OCI-LY1 (cell line): ENCODE results near the gene SEZ6.

Experiments used
- EZH2 ChIP-seq: fragments of 200-600 bp; sonication (generic), shearing (Covaris generic); IDR thresholded peaks from 2 replicates; pipeline ENCODE4 v1.8.0; 2017; ENCODE audit warnings: borderline replicate concordance, mixed run types, mild to moderate bottlenecking, antibody characterized with exemption, low read length, moderate library complexity, mixed read lengths
- TF ChIP-seq, protein P1 (sequence below): fragments of 200-600 bp; sonication (generic), shearing (Covaris generic); IDR thresholded peaks from 2 replicates; pipeline ENCODE4 v1.5.1; 2017; ENCODE audit warnings: mild to moderate bottlenecking, antibody characterized with exemption, low read length, moderate library complexity, mixed read lengths

DNA sequence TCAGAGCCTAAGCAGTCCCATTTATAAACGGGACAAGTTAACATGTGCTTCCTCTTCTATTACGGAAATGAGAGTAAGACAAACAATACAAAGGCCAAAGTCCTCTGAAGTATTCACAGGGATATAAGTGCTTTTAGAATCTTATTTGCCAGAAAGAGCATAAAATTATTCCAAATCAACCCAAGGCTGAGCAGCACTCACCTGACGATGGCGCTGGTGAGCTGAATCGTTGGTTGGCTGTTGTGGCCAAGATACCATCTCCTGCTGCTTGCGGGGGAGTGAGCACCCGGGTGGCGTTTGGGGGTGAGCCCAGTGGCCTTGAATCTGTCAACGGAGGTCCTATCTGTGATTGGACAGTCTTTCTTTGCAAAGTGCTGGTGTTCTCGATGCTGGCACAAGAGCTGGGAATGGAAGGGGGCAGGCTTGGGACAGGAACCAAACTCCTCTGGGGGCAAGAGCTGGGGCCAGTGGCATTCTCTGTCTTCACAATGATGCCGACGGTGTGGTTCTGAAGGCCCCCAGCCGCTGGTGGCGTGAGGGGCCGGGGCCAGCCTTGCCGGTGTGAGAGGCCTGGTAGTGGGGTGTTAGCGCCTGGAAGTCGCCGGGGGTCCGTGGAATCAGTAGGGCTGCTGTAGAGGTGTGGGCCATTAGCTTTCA, 93.4 kb downstream of the SEZ6 start:
- TF ChIP-seq, protein P1, sequence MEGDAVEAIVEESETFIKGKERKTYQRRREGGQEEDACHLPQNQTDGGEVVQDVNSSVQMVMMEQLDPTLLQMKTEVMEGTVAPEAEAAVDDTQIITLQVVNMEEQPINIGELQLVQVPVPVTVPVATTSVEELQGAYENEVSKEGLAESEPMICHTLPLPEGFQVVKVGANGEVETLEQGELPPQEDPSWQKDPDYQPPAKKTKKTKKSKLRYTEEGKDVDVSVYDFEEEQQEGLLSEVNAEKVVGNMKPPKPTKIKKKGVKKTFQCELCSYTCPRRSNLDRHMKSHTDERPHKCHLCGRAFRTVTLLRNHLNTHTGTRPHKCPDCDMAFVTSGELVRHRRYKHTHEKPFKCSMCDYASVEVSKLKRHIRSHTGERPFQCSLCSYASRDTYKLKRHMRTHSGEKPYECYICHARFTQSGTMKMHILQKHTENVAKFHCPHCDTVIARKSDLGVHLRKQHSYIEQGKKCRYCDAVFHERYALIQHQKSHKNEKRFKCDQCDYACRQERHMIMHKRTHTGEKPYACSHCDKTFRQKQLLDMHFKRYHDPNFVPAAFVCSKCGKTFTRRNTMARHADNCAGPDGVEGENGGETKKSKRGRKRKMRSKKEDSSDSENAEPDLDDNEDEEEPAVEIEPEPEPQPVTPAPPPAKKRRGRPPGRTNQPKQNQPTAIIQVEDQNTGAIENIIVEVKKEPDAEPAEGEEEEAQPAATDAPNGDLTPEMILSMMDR, result peak; percentile 35
- TF ChIP-seq EZH2, result no peak
